ENCODE measurements around the gene ABTB1.

- TF ChIP-seq CTCF (conservative IDR thresholded peaks at IDR 0.05; ENCODE audit: low read depth in 2 of 2) (no peak), POLR2AphosphoS5 (IDR thresholded peaks at IDR 0.05; ENCODE audit: low read depth) (no peak)
These were observed 2.0 kb downstream of the ABTB1 start for GRCh38 chr3:127674790-127675189.
